ENCODE results near the gene EFNA3. TPM values are rescaled to one million over a fixed set of nuclear protein-coding genes. Genes with fewer than 3 reads are reported as not detected.

EFNA3 gene
- total and polyA plus RNA-seq, 2 experiments from 2014 or later, result 2.7 to 3.0 TPM

- no peak overlapping the region for H2AFZ ChIP-seq
- no peak for DNase-seq
- peaks cover 23% of the 10 kb centered on the region for H3K27me3 ChIP-seq (replicated peaks; ENCODE audit: insufficient read depth)
- H3K4me3 ChIP-seq, result no peak overlapping the region
- H3K79me2 ChIP-seq (ENCODE audit: insufficient read depth), result no peaks in the 10 kb centered on the region
- H3K9me3 ChIP-seq (ENCODE audit: low read depth), result no peaks in the 10 kb centered on the region
- H3F3A ChIP-seq (ENCODE audit: insufficient read depth), result no peaks in the 10 kb centered on the region
- no peaks in the 10 kb centered on the region for H4K20me1 ChIP-seq (ENCODE audit: insufficient read depth)
- in situ Hi-C loops (cut with MboI), result no loop called here
- H3K4me2 ChIP-seq (ENCODE audit: unreplicated experiment), result no peak overlapping the region
- H3K36me3 ChIP-seq (ENCODE audit: low read depth), result no peaks in the 10 kb centered on the region
- TF ChIP-seq EZH2phosphoT487 (IDR thresholded peaks at IDR 0.05; ENCODE audit: insufficient read depth, low read depth) (no peak), EZH2 (IDR thresholded peaks at IDR 0.05; ENCODE audit: insufficient read depth, poor library complexity, severe bottlenecking) (no peak)
- H3K9me2 ChIP-seq (ENCODE audit: insufficient read depth), result no peaks in the 10 kb centered on the region
- no peaks in the 10 kb centered on the region for H3K4me1 ChIP-seq (ENCODE audit: insufficient read depth)
- WGBS, 2 experiments (ENCODE audit: low coverage in 1 of 2, low lambda C conversion rate in 2 of 2, missing lambda C conversion rate in 2 of 2), result 39 to 40% methylated on average over 12 of the region's 12 CpGs
- H3K27ac ChIP-seq, result no peak overlapping the region
- H3K9ac ChIP-seq, result no peak overlapping the region
Measured at GRCh38 chr1:155107309-155108264, 28.9 kb downstream of the EFNA3 start.

DNA sequence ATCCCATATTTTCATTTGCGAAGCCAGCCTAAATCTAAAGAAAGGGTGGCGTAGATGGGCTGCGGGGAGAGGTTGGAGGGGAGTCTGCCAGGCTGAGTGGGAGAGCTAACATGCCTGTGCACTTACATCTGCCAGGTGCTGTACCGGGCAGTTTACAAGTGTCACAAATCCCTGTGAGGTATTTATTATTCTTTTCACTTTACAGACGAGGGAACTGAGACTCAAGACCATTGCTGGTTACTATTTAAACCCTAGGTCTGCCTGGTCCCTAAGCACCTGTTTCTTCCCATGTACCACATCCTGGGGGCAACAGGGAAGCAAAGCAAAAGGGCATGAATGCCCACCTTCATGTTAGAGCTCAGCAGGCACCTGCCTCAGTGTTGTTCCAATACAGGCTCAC is 29.7 kb downstream of the EFNA3 start:
- Histone ChIP-seq H3K9me3 (ENCODE audit: low read depth) (no peaks in the 10 kb centered on the region), H3K9me2 (ENCODE audit: insufficient read depth) (no peaks in the 10 kb centered on the region), H3K79me2 (ENCODE audit: insufficient read depth) (no peaks in the 10 kb centered on the region), H3F3A (ENCODE audit: insufficient read depth) (no peaks in the 10 kb centered on the region), H3K9ac (no peak overlapping the region), H3K27me3 (replicated peaks; ENCODE audit: insufficient read depth) (peaks cover 23% of the 10 kb centered on the region), H4K20me1 (ENCODE audit: insufficient read depth) (no peaks in the 10 kb centered on the region), H3K4me3 (no peak overlapping the region), H3K4me2 (ENCODE audit: unreplicated experiment) (no peak overlapping the region), H2AFZ (no peak overlapping the region), H3K4me1 (ENCODE audit: insufficient read depth) (no peaks in the 10 kb centered on the region), H3K27ac (no peak overlapping the region), H3K36me3 (ENCODE audit: low read depth) (no peaks in the 10 kb centered on the region)
- TF ChIP-seq EZH2 (IDR thresholded peaks at IDR 0.05; ENCODE audit: insufficient read depth, poor library complexity, severe bottlenecking) (no peak), EZH2phosphoT487 (IDR thresholded peaks at IDR 0.05; ENCODE audit: insufficient read depth, low read depth) (no peak)
- in situ Hi-C loops (cut with MboI), result no loop called here
- WGBS, 2 experiments (ENCODE audit: low coverage in 1 of 2, low lambda C conversion rate in 2 of 2, missing lambda C conversion rate in 2 of 2), result 66 to 68% methylated on average over 5 of the region's 5 CpGs
- DNase-seq, result no peak

DNA sequence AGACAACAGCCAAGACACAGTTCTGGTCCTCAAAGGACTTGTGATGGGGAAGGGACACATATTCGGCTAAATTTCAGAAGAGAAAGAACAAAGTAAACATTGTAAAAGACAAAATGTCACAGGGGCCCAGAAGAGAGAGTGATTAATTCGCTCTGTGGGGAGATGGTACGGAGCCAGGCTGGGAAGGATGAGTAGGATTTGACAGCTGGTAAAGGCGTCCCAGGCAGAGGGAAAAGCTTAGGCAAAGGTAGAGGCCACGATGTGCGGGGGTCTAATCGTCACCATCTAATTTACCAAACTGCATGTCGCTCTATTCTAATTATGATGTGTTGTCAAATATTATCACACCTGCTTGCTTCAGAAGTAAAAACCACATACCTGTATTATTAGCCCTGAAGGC is 31.7 kb downstream of the EFNA3 start:
- Histone ChIP-seq H3K36me3 (ENCODE audit: low read depth) (no peaks in the 10 kb centered on the region), H2AFZ (no peak overlapping the region), H3K9ac (no peak overlapping the region), H3K9me2 (ENCODE audit: insufficient read depth) (no peaks in the 10 kb centered on the region), H3F3A (ENCODE audit: insufficient read depth) (no peaks in the 10 kb centered on the region), H3K4me1 (ENCODE audit: insufficient read depth) (no peaks in the 10 kb centered on the region), H3K9me3 (ENCODE audit: low read depth) (no peaks in the 10 kb centered on the region), H3K27me3 (replicated peaks; ENCODE audit: insufficient read depth) (peaks cover 26% of the 10 kb centered on the region), H3K4me2 (ENCODE audit: unreplicated experiment) (no peak overlapping the region), H4K20me1 (ENCODE audit: insufficient read depth) (no peaks in the 10 kb centered on the region), H3K27ac (no peak overlapping the region), H3K79me2 (ENCODE audit: insufficient read depth) (no peaks in the 10 kb centered on the region), H3K4me3 (no peak overlapping the region)
- WGBS, 2 experiments (ENCODE audit: low coverage in 1 of 2, low lambda C conversion rate in 2 of 2, missing lambda C conversion rate in 2 of 2), result 62 to 64% methylated on average over 8 of the region's 8 CpGs
- TF ChIP-seq EZH2 (IDR thresholded peaks at IDR 0.05; ENCODE audit: insufficient read depth, poor library complexity, severe bottlenecking) (no peak), EZH2phosphoT487 (IDR thresholded peaks at IDR 0.05; ENCODE audit: insufficient read depth, low read depth) (no peak)
- DNase-seq, result no peak
- in situ Hi-C loops (cut with MboI), result no loop called here

DNA sequence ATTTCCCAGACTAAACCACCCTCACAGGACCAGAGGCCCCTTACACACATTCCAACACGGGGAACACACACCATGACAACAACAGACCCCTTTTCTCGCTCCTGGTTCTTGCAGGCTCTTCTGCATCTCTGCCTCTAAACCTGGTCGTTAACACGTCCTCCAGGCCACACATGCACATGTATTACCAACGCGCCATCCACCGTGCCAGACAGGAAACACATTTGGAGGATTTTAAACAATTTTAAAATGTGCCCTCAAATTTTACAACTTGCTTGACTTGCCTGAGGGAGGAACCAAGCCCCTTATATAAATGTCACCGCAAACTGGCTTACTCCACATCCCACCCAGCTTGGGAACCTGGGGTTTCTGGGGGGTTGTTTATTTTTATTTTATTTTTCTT is 32.2 kb downstream of the EFNA3 start:
- Histone ChIP-seq H3K27ac (no peak overlapping the region), H3K4me1 (ENCODE audit: insufficient read depth) (no peaks in the 10 kb centered on the region), H3K9me3 (ENCODE audit: low read depth) (no peaks in the 10 kb centered on the region), H4K20me1 (ENCODE audit: insufficient read depth) (no peaks in the 10 kb centered on the region), H3K36me3 (ENCODE audit: low read depth) (no peaks in the 10 kb centered on the region), H3K9me2 (ENCODE audit: insufficient read depth) (no peaks in the 10 kb centered on the region), H3K4me3 (no peak overlapping the region), H3K4me2 (ENCODE audit: unreplicated experiment) (no peak overlapping the region), H3K27me3 (replicated peaks; ENCODE audit: insufficient read depth) (peaks cover 26% of the 10 kb centered on the region), H2AFZ (no peak overlapping the region), H3F3A (ENCODE audit: insufficient read depth) (no peaks in the 10 kb centered on the region), H3K79me2 (ENCODE audit: insufficient read depth) (no peaks in the 10 kb centered on the region), H3K9ac (no peak overlapping the region)
- WGBS, 2 experiments (ENCODE audit: low coverage in 1 of 2, low lambda C conversion rate in 2 of 2, missing lambda C conversion rate in 2 of 2), result 51 to 57% methylated on average over 8 of the region's 8 CpGs
- no peak for DNase-seq
- no peak for TF ChIP-seq EZH2phosphoT487 (IDR thresholded peaks at IDR 0.05; ENCODE audit: insufficient read depth, low read depth)
- TF ChIP-seq EZH2 (IDR thresholded peaks at IDR 0.05; ENCODE audit: insufficient read depth, poor library complexity, severe bottlenecking), result no peak
- in situ Hi-C loops (cut with MboI), result no loop called here

Data from GM23248 (cell line).